Measurements from ENCODE around the gene RNF207. TPM values are rescaled to one million over a fixed set of nuclear protein-coding genes. Genes with fewer than 3 reads are reported as not detected.

Gene RNF207
- polyA plus RNA-seq, 1 donor: 28.1 TPM

- no peak for DNase-seq (ENCODE audit: low read depth)
Observed at GRCh38 chr1:6249739-6250689, 44.1 kb downstream of the RNF207 start.

- DNase-seq (ENCODE audit: low read depth): no peak
Observed at GRCh38 chr1:6251233-6251632, 45.3 kb downstream of the RNF207 start.

GRCh38 chr1:6251681-6252373 lies 45.9 kb downstream of the RNF207 start:
- DNase-seq (ENCODE audit: low read depth): no peak

GRCh38 chr1:6252374-6252710 lies 46.4 kb downstream of the RNF207 start:
- no peak for DNase-seq (ENCODE audit: low read depth)

GRCh38 chr1:6253380-6253779 lies 47.5 kb downstream of the RNF207 start:
- no peak for DNase-seq (ENCODE audit: low read depth)

GRCh38 chr1:6254691-6255090 lies 48.8 kb downstream of the RNF207 start:
- no peak for DNase-seq (ENCODE audit: low read depth)

GRCh38 chr1:6256645-6257044 lies 50.7 kb downstream of the RNF207 start:
- no peak for DNase-seq (ENCODE audit: low read depth)

GRCh38 chr1:6257541-6258069 lies 51.7 kb downstream of the RNF207 start:
- no peak for DNase-seq (ENCODE audit: low read depth)

- no peak for DNase-seq (ENCODE audit: low read depth)
Observed at GRCh38 chr1:6258675-6259074, 52.8 kb downstream of the RNF207 start.

GRCh38 chr1:6259491-6260362 lies 53.8 kb downstream of the RNF207 start:
- no peak for DNase-seq (ENCODE audit: low read depth)

- DNase-seq (ENCODE audit: low read depth): no peak
Observed at GRCh38 chr1:6260433-6260934, 54.6 kb downstream of the RNF207 start.

GRCh38 chr1:6260961-6261614 lies 55.2 kb downstream of the RNF207 start, which contains the start of gene GPR153:
TSS of gene GPR153 (minus strand) at chr1:6261098. CDS start at chr1:6254905, 6,193 bp downstream.
- no peak for DNase-seq (ENCODE audit: low read depth)

GRCh38 chr1:6261615-6261995 lies 55.7 kb downstream of the RNF207 start:
- DNase-seq (ENCODE audit: low read depth): no peak

- peak; percentile 56 for DNase-seq (ENCODE audit: low read depth)
Observed at GRCh38 chr1:6262555-6263420, 56.9 kb downstream of the RNF207 start.

GRCh38 chr1:6263716-6264115 lies 57.8 kb downstream of the RNF207 start:
- DNase-seq (ENCODE audit: low read depth): no peak

- no peak for DNase-seq (ENCODE audit: low read depth)
Observed at GRCh38 chr1:6265151-6265550, 59.2 kb downstream of the RNF207 start.

GRCh38 chr1:6266641-6267040 lies 60.7 kb downstream of the RNF207 start:
- no peak for DNase-seq (ENCODE audit: low read depth)

GRCh38 chr1:6267686-6268322 lies 61.9 kb downstream of the RNF207 start:
- DNase-seq (ENCODE audit: low read depth): no peak

- no peak for DNase-seq (ENCODE audit: low read depth)
Observed at GRCh38 chr1:6268415-6268814, 62.5 kb downstream of the RNF207 start.

Measured in forelimb muscle (tissue), 1 donor.